ENCODE results near the gene ELFN1. TPM values are rescaled to one million over a fixed set of nuclear protein-coding genes. Genes with fewer than 3 reads are reported as not detected.
A peak's percentile ranks its signal among the peaks of the same experiment; 100 is the strongest.

Gene ELFN1
- polyA plus RNA-seq, 1 of the 3 experiments (the other 2 are of a cell fraction), result 0.05 TPM

- no peak overlapping the region for H3K9ac ChIP-seq
- 57% methylated on average over 12 of the region's 15 CpGs for WGBS (ENCODE audit: low lambda C conversion rate)
- TF ChIP-seq GABPA (IDR thresholded peaks at IDR 0.05; ENCODE audit: low read depth) (no peak), RAD21 (IDR thresholded peaks at IDR 0.05; ENCODE audit: low read length) (peak; percentile 71), CTCF (IDR thresholded peaks at IDR 0.05) (peak; percentile 40), JUND (IDR thresholded peaks at IDR 0.05) (no peak), REST (IDR thresholded peaks at IDR 0.05; ENCODE audit: low read depth, low read length) (no peak), SMC3 (IDR thresholded peaks at IDR 0.05; ENCODE audit: low read depth, low read length) (peak; percentile 84), TEAD4 (IDR thresholded peaks at IDR 0.05; ENCODE audit: borderline replicate concordance, insufficient read depth) (no peak)
- H3K4me1 ChIP-seq (ENCODE audit: control insufficient read depth in 1 of 2, insufficient read depth in 2 of 2, low read depth in 1 of 2, low read length in 1 of 2), result no peaks in the 10 kb centered on the region
- no peaks in the 10 kb centered on the region for H3F3A ChIP-seq (replicated peaks; ENCODE audit: insufficient read depth)
- no peak overlapping the region for H2AFZ ChIP-seq (ENCODE audit: low read depth)
- no peak overlapping the region for H3K4me3 ChIP-seq (ENCODE audit: low read depth in 2 of 2, low read length in 1 of 2)
- H3K9me2 ChIP-seq, result no peaks in the 10 kb centered on the region
- H3K36me3 ChIP-seq (replicated peaks in 1 of 2; ENCODE audit: control insufficient read depth in 1 of 2, insufficient read depth in 2 of 2, low read length in 1 of 2), result no peaks in the 10 kb centered on the region
- H4K20me1 ChIP-seq (ENCODE audit: insufficient read depth), result no peaks in the 10 kb centered on the region
- H3K4me2 ChIP-seq, result no peak overlapping the region
- no peak overlapping the region for H3K27ac ChIP-seq (ENCODE audit: low read depth in 2 of 2, low read length in 1 of 2)
- ChIA-PET CTCF (interaction anchor here (0.6 to 2.8 kb wide), 34 partner anchors 9 to 451 kb away, joined by 3 to 14 read pairs (median 4); no protein-coding TSS in a partner anchor), POLR2A (no interaction called here)
- no peaks in the 10 kb centered on the region for H3K9me3 ChIP-seq
- H3K27me3 ChIP-seq (ENCODE audit: insufficient read depth), result no peaks in the 10 kb centered on the region; the same call in 1 of the 2 replicates
- DNase-seq, result peak; percentile 80
- no peaks in the 10 kb centered on the region for H3K79me2 ChIP-seq (ENCODE audit: insufficient read depth)
These were observed 88.2 kb downstream of the ELFN1 start for GRCh38 chr7:1758028-1758858.

GRCh38 chr7:1758859-1759521 is 88.9 kb downstream of the ELFN1 start:
- ChIA-PET POLR2A (no interaction called here), CTCF (interaction anchor here (0.5 to 2.8 kb wide), 35 partner anchors 9 to 477 kb away, joined by 3 to 14 read pairs (median 4); no protein-coding TSS in a partner anchor)
- 72% methylated on average over 21 of the region's 32 CpGs for WGBS (ENCODE audit: low lambda C conversion rate)
- no peak for TF ChIP-seq FOXM1 (IDR thresholded peaks at IDR 0.05; ENCODE audit: low read depth)
- no peak for TF ChIP-seq TEAD4 (IDR thresholded peaks at IDR 0.05; ENCODE audit: borderline replicate concordance, insufficient read depth)
- H3K27ac ChIP-seq (ENCODE audit: low read depth in 2 of 2, low read length in 1 of 2), result no peak overlapping the region
- H3K9me2 ChIP-seq, result no peaks in the 10 kb centered on the region
- no peak overlapping the region for H3K4me2 ChIP-seq
- no peaks in the 10 kb centered on the region for H3K9me3 ChIP-seq
- H3K27me3 ChIP-seq (ENCODE audit: insufficient read depth), result no peaks in the 10 kb centered on the region; the same call in 1 of the 2 replicates
- no peaks in the 10 kb centered on the region for H3K4me1 ChIP-seq (ENCODE audit: control insufficient read depth in 1 of 2, insufficient read depth in 2 of 2, low read depth in 1 of 2, low read length in 1 of 2)
- H3K9ac ChIP-seq, result no peak overlapping the region
- no peaks in the 10 kb centered on the region for H4K20me1 ChIP-seq (ENCODE audit: insufficient read depth)
- no peaks in the 10 kb centered on the region for H3K79me2 ChIP-seq (ENCODE audit: insufficient read depth)
- H2AFZ ChIP-seq (ENCODE audit: low read depth), result no peak overlapping the region
- no peak overlapping the region for H3K4me3 ChIP-seq (ENCODE audit: low read depth in 2 of 2, low read length in 1 of 2)
- DNase-seq, result no peak
- H3F3A ChIP-seq (replicated peaks; ENCODE audit: insufficient read depth), result no peaks in the 10 kb centered on the region
- H3K36me3 ChIP-seq (replicated peaks in 1 of 2; ENCODE audit: control insufficient read depth in 1 of 2, insufficient read depth in 2 of 2, low read length in 1 of 2), result no peaks in the 10 kb centered on the region
